GM23248 (cell line): ENCODE data around the gene DIAPH3. TPM values are rescaled to one million over a fixed set of nuclear protein-coding genes. Genes with fewer than 3 reads are reported as not detected.

ENCODE experiments used
- DNase-seq: peaks from one replicate; pipeline ENCODE4 v3.0.0-alpha.2; 2015
- H2AFZ ChIP-seq: fragments of 200-600 bp; sonication (generic); 2 replicates; pipeline ENCODE4 v1.6.1; 2016; ENCODE audit warnings: antibody characterized with exemption
- H3F3A ChIP-seq: fragments of 200-600 bp; sonication (generic); 2 replicates; pipeline ENCODE4 v1.6.1; 2016; ENCODE audit warnings: mild to moderate bottlenecking, antibody characterized with exemption, mixed run types; ENCODE audit not compliant: insufficient read depth
- H3K27ac ChIP-seq: fragments of 200-600 bp; sonication (generic); 2 replicates; pipeline ENCODE4 v1.5.1; 2016; ENCODE audit warnings: mild to moderate bottlenecking
- H3K27me3 ChIP-seq: fragments of 200-600 bp; sonication (generic); replicated peaks from 2 replicates; pipeline ENCODE4 v1.6.1; 2016; ENCODE audit warnings: mild to moderate bottlenecking; ENCODE audit not compliant: insufficient read depth
- H3K36me3 ChIP-seq: fragments of 200-600 bp; sonication (generic); 2 replicates; pipeline ENCODE4 v1.6.1; 2016; ENCODE audit warnings: low read depth, mild to moderate bottlenecking
- H3K4me1 ChIP-seq: fragments of 200-600 bp; sonication (generic); 2 replicates; pipeline ENCODE4 v1.6.1; 2016; ENCODE audit warnings: mild to moderate bottlenecking; ENCODE audit not compliant: insufficient read depth
- H3K4me2 ChIP-seq: fragments of 200-600 bp; sonication (generic); one replicate; pipeline ENCODE4 v1.6.1; 2016; ENCODE audit warnings: mild to moderate bottlenecking; ENCODE audit not compliant: unreplicated experiment
- H3K4me3 ChIP-seq: fragments of 200-600 bp; sonication (generic); 2 replicates; pipeline ENCODE4 v1.5.1; 2016; ENCODE audit warnings: mild to moderate bottlenecking
- H3K79me2 ChIP-seq: fragments of 200-600 bp; sonication (generic); 2 replicates; pipeline ENCODE4 v1.6.1; 2016; ENCODE audit warnings: mild to moderate bottlenecking; ENCODE audit not compliant: insufficient read depth
- H3K9ac ChIP-seq: fragments of 200-600 bp; sonication (generic); 2 replicates; pipeline ENCODE4 v1.6.1; 2016; ENCODE audit warnings: mild to moderate bottlenecking
- H3K9me2 ChIP-seq: fragments of 200-600 bp; sonication (generic); 2 replicates; pipeline ENCODE4 v1.6.1; 2016; ENCODE audit warnings: mixed run types, mild to moderate bottlenecking, moderate library complexity; ENCODE audit not compliant: insufficient read depth
- H3K9me3 ChIP-seq: fragments of 200-600 bp; sonication (generic); one replicate; pipeline ENCODE4 v1.6.1; 2017; ENCODE audit warnings: low read depth
- H4K20me1 ChIP-seq: fragments of 200-600 bp; sonication (generic); 2 replicates; pipeline ENCODE4 v1.6.0; 2016; ENCODE audit not compliant: insufficient read depth
- EZH2 ChIP-seq: fragments of 200-600 bp; sonication (generic); IDR thresholded peaks from 2 replicates; pipeline ENCODE4 v1.6.1; 2018; ENCODE audit warnings: antibody characterized with exemption, mild to moderate bottlenecking; ENCODE audit not compliant: insufficient read depth, poor library complexity, severe bottlenecking
- EZH2phosphoT487 ChIP-seq: fragments of 200-600 bp; sonication (generic); IDR thresholded peaks from 2 replicates; pipeline ENCODE4 v1.6.1; 2018; ENCODE audit warnings: antibody characterized with exemption, moderate library complexity, mild to moderate bottlenecking, low read depth; ENCODE audit not compliant: insufficient read depth
- WGBS, 2 experiments: methylation state at CpG; one replicate each; pipeline ENCODE4 v1.1.6; 2015 to 2017; ENCODE audit warnings: low lambda C conversion rate in 2 of 2, low coverage in 1 of 2; ENCODE audit errors: missing lambda C conversion rate in 2 of 2; 5-methylcytosine and 5-hydroxymethylcytosine counted together
- in situ Hi-C: fragments of 300-500 bp; cut with MboI; formaldehyde crosslinking; loops from 2 replicates; pipeline ENCODE4 v1.15.0; 2020
- polyA plus RNA-seq: library from polyadenylated mRNA; unstranded; fragments of >200 nt; fragmentation: Nextera tagmentation; extraction: Ambion mirVana; gene quantifications from 2 replicates; pipeline ENCODE4 v1.2.1, GENCODE V29; 2016
- total RNA-seq: library from RNA; depleted of rRNA; stranded (reverse); fragments of >200 nt; shearing (Covaris generic); gene quantifications from 2 replicates; pipeline ENCODE4 v1.2.3, GENCODE V29; 2014

Gene DIAPH3
- total and polyA plus RNA-seq, 2 experiments from 2014 or later = 12.1 to 18.1 TPM

GRCh38 chr13:59801107-59801880 lies 362.4 kb downstream of the DIAPH3 start:
- H3K4me1 ChIP-seq = no peaks in the 10 kb centered on the region
- H3K9me2 ChIP-seq = no peaks in the 10 kb centered on the region; the same call in 1 of the 2 replicates
- no peak for TF ChIP-seq EZH2
- TF ChIP-seq EZH2phosphoT487 = no peak
- in situ Hi-C loops = no loop called here
- no peaks in the 10 kb centered on the region for H3K9me3 ChIP-seq
- no peaks in the 10 kb centered on the region for H3K27me3 ChIP-seq
- no peaks in the 10 kb centered on the region for H3K79me2 ChIP-seq
- 0 out of 2 replicates have a peak, but pooled peaks cover 3% of the 10 kb centered on the region for H3K36me3 ChIP-seq
- no peak overlapping the region for H3K4me2 ChIP-seq
- DNase-seq = no peak
- no peak overlapping the region for H3K27ac ChIP-seq
- H3K4me3 ChIP-seq = no peak overlapping the region
- no peak overlapping the region for H3K9ac ChIP-seq
- H2AFZ ChIP-seq = no peak overlapping the region
- no peaks in the 10 kb centered on the region for H4K20me1 ChIP-seq
- no peaks in the 10 kb centered on the region for H3F3A ChIP-seq

- Histone ChIP-seq H3K4me2 (no peak overlapping the region), H3K36me3 (no peaks in the 10 kb centered on the region), H3K4me1 (peaks cover 4% of the 10 kb centered on the region; the same call in 1 of the 2 replicates), H3K9me2 (no peaks in the 10 kb centered on the region; the same call in 1 of the 2 replicates), H3K9me3 (no peaks in the 10 kb centered on the region), H3K27me3 (no peaks in the 10 kb centered on the region), H2AFZ (no peak overlapping the region), H3K4me3 (no peak overlapping the region), H3K79me2 (no peaks in the 10 kb centered on the region), H3F3A (no peaks in the 10 kb centered on the region), H3K27ac (no peak overlapping the region), H3K9ac (no peak overlapping the region), H4K20me1 (no peaks in the 10 kb centered on the region)
- DNase-seq = no peak
- WGBS, 2 experiments = 96 to 100% methylated on average over 2 of the region's 2 CpGs
- in situ Hi-C loops = no loop called here
- TF ChIP-seq EZH2phosphoT487 = no peak
- no peak for TF ChIP-seq EZH2
These were observed 370.6 kb downstream of the DIAPH3 start for GRCh38 chr13:59793107-59793506.

- H3F3A ChIP-seq = no peaks in the 10 kb centered on the region
- no peaks in the 10 kb centered on the region for H3K79me2 ChIP-seq
- peaks cover 4% of the 10 kb centered on the region; the same call in 1 of the 2 replicates for H3K4me1 ChIP-seq
- H3K9me2 ChIP-seq = no peaks in the 10 kb centered on the region
- peak; percentile 14 for DNase-seq
- 0 out of 2 replicates have a peak overlapping the region, but pooled peaks have one; percentile 15 for H2AFZ ChIP-seq
- TF ChIP-seq EZH2phosphoT487 (no peak), EZH2 (no peak)
- peak overlapping the region; percentile 28 for H3K4me2 ChIP-seq
- no peak overlapping the region for H3K27ac ChIP-seq
- H3K9ac ChIP-seq = no peak overlapping the region
- no peaks in the 10 kb centered on the region for H4K20me1 ChIP-seq
- in situ Hi-C loops = no loop called here
- H3K9me3 ChIP-seq = no peaks in the 10 kb centered on the region
- no peaks in the 10 kb centered on the region for H3K36me3 ChIP-seq
- 50 to 53% methylated on average over 2 of the region's 2 CpGs for WGBS, 2 experiments
- H3K4me3 ChIP-seq = no peak overlapping the region
- H3K27me3 ChIP-seq = no peaks in the 10 kb centered on the region
These were observed 373.1 kb downstream of the DIAPH3 start for GRCh38 chr13:59790626-59791025.

- Histone ChIP-seq H3K4me3 (no peak overlapping the region), H3K27me3 (no peaks in the 10 kb centered on the region), H3K36me3 (no peaks in the 10 kb centered on the region), H3K9ac (no peak overlapping the region), H2AFZ (no peak overlapping the region), H3K27ac (no peak overlapping the region), H4K20me1 (no peaks in the 10 kb centered on the region), H3K4me2 (no peak overlapping the region), H3F3A (no peaks in the 10 kb centered on the region), H3K9me3 (no peaks in the 10 kb centered on the region), H3K79me2 (no peaks in the 10 kb centered on the region), H3K4me1 (peaks cover 4% of the 10 kb centered on the region; the same call in 1 of the 2 replicates), H3K9me2 (no peaks in the 10 kb centered on the region)
- DNase-seq = no peak
- in situ Hi-C loops = no loop called here
- TF ChIP-seq EZH2 = no peak
- no peak for TF ChIP-seq EZH2phosphoT487
- 86 to 87% methylated on average over 6 of the region's 6 CpGs for WGBS, 2 experiments
These were observed 374.2 kb downstream of the DIAPH3 start for GRCh38 chr13:59789558-59789957.

- Histone ChIP-seq H3K79me2 (no peaks in the 10 kb centered on the region), H3K4me1 (peaks cover 4% of the 10 kb centered on the region; the same call in 1 of the 2 replicates), H3K27me3 (no peaks in the 10 kb centered on the region), H3K9ac (no peak overlapping the region), H3K4me2 (no peak overlapping the region), H4K20me1 (no peaks in the 10 kb centered on the region), H3K9me2 (no peaks in the 10 kb centered on the region), H2AFZ (no peak overlapping the region), H3K9me3 (no peaks in the 10 kb centered on the region), H3K27ac (no peak overlapping the region), H3K36me3 (no peaks in the 10 kb centered on the region), H3F3A (no peaks in the 10 kb centered on the region), H3K4me3 (no peak overlapping the region)
- TF ChIP-seq EZH2 = no peak
- no peak for TF ChIP-seq EZH2phosphoT487
- in situ Hi-C loops = no loop called here
- no peak for DNase-seq
These were observed 376.0 kb downstream of the DIAPH3 start for GRCh38 chr13:59787679-59788078.
